Nephron progenitor cell (in vitro differentiated cells): ENCODE data around the gene HEPN1.
A peak's percentile ranks its signal among the peaks of the same experiment; 100 is the strongest.

ENCODE experiments used
- DNase-seq: peaks from one replicate; pipeline ENCODE4 v3.0.0; 2021
- H3K27ac Mint-ChIP-seq: 2 replicates; pipeline ENCODE4 v1.8.0; 2021; ENCODE audit warnings: mild to moderate bottlenecking, moderate library complexity, mixed read lengths
- H3K27me3 Mint-ChIP-seq: 2 replicates; pipeline ENCODE4 v1.8.0; 2021; ENCODE audit warnings: mild to moderate bottlenecking, low read depth, mixed read lengths; ENCODE audit not compliant: poor library complexity
- H3K36me3 Mint-ChIP-seq: 2 replicates; pipeline ENCODE4 v1.8.0; 2021; ENCODE audit warnings: low read depth, mixed read lengths
- H3K4me1 Mint-ChIP-seq: 2 replicates; pipeline ENCODE4 v1.8.0; 2021; ENCODE audit warnings: mixed read lengths
- H3K4me3 Mint-ChIP-seq: 2 replicates; pipeline ENCODE4 v1.8.0; 2021; ENCODE audit warnings: mild to moderate bottlenecking, moderate library complexity, mixed read lengths
- H3K9me3 Mint-ChIP-seq: 2 replicates; pipeline ENCODE4 v1.8.0; 2021; ENCODE audit warnings: mild to moderate bottlenecking, moderate library complexity, mixed read lengths
- CTCF ChIP-seq: fragments of 200-600 bp; sonication (generic); IDR thresholded peaks from 2 replicates; pipeline ENCODE4 v1.5.0; 2021; ENCODE audit warnings: antibody characterized with exemption

Gene HEPN1

DNA sequence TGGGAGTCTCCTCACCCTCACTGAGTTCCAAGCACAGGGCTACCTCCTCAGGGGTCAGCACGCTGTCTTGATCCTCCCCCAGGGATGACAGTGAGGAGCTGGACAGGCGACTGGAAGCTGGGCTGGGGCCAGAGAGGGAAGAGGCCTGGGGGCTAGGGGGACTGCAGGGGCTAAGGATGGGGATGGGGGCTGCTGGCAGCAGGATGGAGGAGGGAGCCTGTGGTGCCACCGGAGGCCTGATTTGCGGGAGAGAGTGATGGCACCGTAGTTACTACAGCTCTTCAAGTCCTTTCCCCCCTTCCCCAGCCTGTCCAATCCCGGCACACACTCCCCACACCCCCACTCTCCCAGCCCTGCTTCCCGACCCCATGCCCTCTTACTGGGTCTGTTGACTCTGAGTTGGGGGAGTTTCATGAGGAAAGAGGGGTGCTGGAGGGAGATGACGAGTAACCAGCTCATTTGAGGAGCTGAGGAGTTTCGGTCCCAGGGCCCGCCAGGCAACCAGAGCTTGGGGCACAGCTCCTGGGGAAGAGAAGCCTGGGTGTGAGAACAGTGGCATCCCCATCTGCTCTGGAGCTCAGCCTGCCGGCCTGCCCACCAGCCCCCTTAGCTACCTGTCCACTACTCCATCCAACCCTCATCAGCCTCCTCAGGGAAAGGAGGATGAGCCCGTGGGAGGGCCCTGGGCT is 31.9 kb upstream of the HEPN1 start:
- Mint-ChIP-seq H3K9me3 (no peaks in the 10 kb centered on the region), H3K4me1 (peaks cover 79% of the 10 kb centered on the region), H3K4me3 (no peak overlapping the region)

DNA sequence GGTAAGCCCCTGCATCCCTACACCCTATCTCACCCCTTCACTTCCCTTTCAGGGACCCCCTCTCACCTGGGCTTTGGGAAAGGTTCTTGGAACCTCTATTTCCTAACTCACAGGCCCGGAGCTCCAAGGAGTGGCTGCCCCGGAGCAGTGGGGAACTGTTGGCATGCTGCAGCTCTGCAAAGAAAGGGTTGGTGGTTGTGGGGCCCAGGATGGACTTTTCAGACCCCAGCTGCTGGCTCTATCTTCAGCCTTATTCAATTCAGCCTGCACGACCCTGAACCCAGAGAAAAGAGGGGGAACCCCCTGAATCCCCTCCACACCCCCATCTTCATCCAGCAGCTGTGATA is 31.4 kb upstream of the HEPN1 start:
- Mint-ChIP-seq H3K9me3 (no peaks in the 10 kb centered on the region), H3K4me1 (peaks cover 79% of the 10 kb centered on the region)

More for the DNA sequence above, 31.9 kb upstream of the HEPN1 start:
- no peak for TF ChIP-seq CTCF
- no peak for DNase-seq
- Mint-ChIP-seq H3K36me3 (no peaks in the 10 kb centered on the region), H3K27me3 (peaks cover 45% of the 10 kb centered on the region), H3K27ac (no peak overlapping the region)

GRCh38 chr11:124889191-124890091 is 29.6 kb upstream of the HEPN1 start:
- Mint-ChIP-seq H3K27me3 (peaks cover 41% of the 10 kb centered on the region), H3K4me1 (peaks cover 63% of the 10 kb centered on the region), H3K9me3 (no peaks in the 10 kb centered on the region), H3K36me3 (no peaks in the 10 kb centered on the region), H3K27ac (no peak overlapping the region), H3K4me3 (no peak overlapping the region)
- no peak for TF ChIP-seq CTCF
- DNase-seq, result no peak

More for the DNA sequence above, 31.4 kb upstream of the HEPN1 start:
- DNase-seq, result no peak
- no peak for TF ChIP-seq CTCF
- H3K36me3 Mint-ChIP-seq, result no peaks in the 10 kb centered on the region
- no peak overlapping the region for H3K4me3 Mint-ChIP-seq
- H3K27ac Mint-ChIP-seq, result no peak overlapping the region
- peaks cover 42% of the 10 kb centered on the region for H3K27me3 Mint-ChIP-seq

GRCh38 chr11:124890151-124890550 is 28.9 kb upstream of the HEPN1 start:
- Mint-ChIP-seq H3K27me3 (peaks cover 40% of the 10 kb centered on the region), H3K4me3 (no peak overlapping the region), H3K36me3 (no peaks in the 10 kb centered on the region), H3K27ac (no peak overlapping the region), H3K9me3 (no peaks in the 10 kb centered on the region), H3K4me1 (peaks cover 62% of the 10 kb centered on the region)
- DNase-seq, result no peak
- no peak for TF ChIP-seq CTCF

- H3K27ac Mint-ChIP-seq, result no peak overlapping the region
- H3K9me3 Mint-ChIP-seq, result no peaks in the 10 kb centered on the region
- H3K36me3 Mint-ChIP-seq, result no peaks in the 10 kb centered on the region
- no peak for TF ChIP-seq CTCF
- peak overlapping the region; percentile 44 for H3K4me3 Mint-ChIP-seq
- peaks cover 56% of the 10 kb centered on the region for H3K4me1 Mint-ChIP-seq
- peaks cover 40% of the 10 kb centered on the region for H3K27me3 Mint-ChIP-seq
- no peak for DNase-seq
Observed at GRCh38 chr11:124890683-124891372, 28.2 kb upstream of the HEPN1 start.
